Ovary (tissue), 9 donors: ENCODE results near the gene SCTR. TPM values are rescaled to one million over a fixed set of nuclear protein-coding genes. Genes with fewer than 3 reads are reported as not detected.

ENCODE experiments used
- DNase-seq, 5 donors: peaks; one replicate each; pipeline ENCODE4 v3.0.0-alpha.2; 2019 to 2020
- H3K27ac ChIP-seq, 2 donors: fragments of 200-600 bp; one replicate each; pipeline versions ENCODE4 v1.5.1 to v1.8.0; 2019 to 2022
- H3K27me3 ChIP-seq: fragments of 200-600 bp; one replicate; pipeline ENCODE4 v1.8.0; 2022
- H3K36me3 ChIP-seq: fragments of 200-600 bp; sonication (generic); one replicate; pipeline ENCODE4 v1.5.1; 2019
- H3K4me1 ChIP-seq: one replicate; pipeline ENCODE4 v1.8.1; 2013; ENCODE audit warnings: mild to moderate bottlenecking, moderate library complexity; ENCODE audit not compliant: insufficient read depth
- H3K4me3 ChIP-seq: fragments of 200-600 bp; sonication (generic); one replicate; pipeline ENCODE4 v1.5.1; 2017
- H3K9me3 ChIP-seq, 2 donors: fragments of 200-600 bp in 1 of 2; sonication (generic) in 1 of 2; one replicate each; pipeline versions ENCODE4 v1.5.1 to v1.8.1; 2013 to 2019; ENCODE audit warnings: mild to moderate bottlenecking in 1 of 2, moderate library complexity in 1 of 2
- CTCF ChIP-seq, 3 donors: fragments of 450-650 bp in 2 of 3; fragments of 200-600 bp in 1 of 3; IDR thresholded peaks; one replicate each; pipeline versions ENCODE4 v1.5.1 to v1.8.0; 2016 to 2022; ENCODE audit warnings: antibody characterized with exemption in 3 of 3, mild to moderate bottlenecking in 1 of 3
- EP300 ChIP-seq: sonication (generic); formaldehyde crosslinking; IDR thresholded peaks from one replicate; pipeline ENCODE4 v1.6.1; 2017; ENCODE audit warnings: antibody characterized with exemption
- POLR2A ChIP-seq: fragments of 450-650 bp; IDR thresholded peaks from one replicate; pipeline ENCODE4 v1.6.1; 2017; ENCODE audit warnings: antibody characterized with exemption, mild to moderate bottlenecking, moderate library complexity
- WGBS, 3 donors: extraction: QIAGEN DNeasy Blood & Tissue Kit in 1 of 3; methylation state at CpG; one replicate each; pipeline versions ENCODE4 v1.1.5 to v1.1.7; 2013 to 2017; 5-methylcytosine and 5-hydroxymethylcytosine counted together
- intact Hi-C, 4 donors: fragments of 100-400 bp; cut with DNase I; formaldehyde crosslinking; loops; one replicate each; pipeline versions ENCODE4 v1.11.0 to v1.15.1; 2022 to 2023
- polyA plus RNA-seq, 2 donors: library from polyadenylated mRNA; stranded (reverse); fragments of 200-250 nt in 1 of 2; fragments of 350-450 nt in 1 of 2; fragmentation: Illumina TruSeq in 1 of 2; extraction: RNeasy Lipid Tissue Mini Kit (QIAGEN cat#74804) in 1 of 2; gene quantifications; one replicate each; pipeline ENCODE4 v1.2.3, GENCODE V29; 2013 to 2014
- total RNA-seq, 7 donors: library from RNA; depleted of rRNA in 2 of 7; stranded (reverse); fragments of >200 nt in 2 of 7; fragmentation: NEBNext Ultra II Directional in 3 of 7; extraction: Animal tissue kit (Norgen Biotek cat#: 25700) in 3 of 7; gene quantifications; one replicate each; pipeline versions ENCODE4 v1.1.0 to v1.2.4, GENCODE V29; 2016 to 2023
- donor health status: DM: no; HTN: no; CAD: no; lungs with moderate emphysema.
- donor health status: DM: no; HTN: no; CAD: no.
- donor health status: Bipolar disorder and iron deficiency.
- donor health status: DM: yes; HTN: yes; CAD: no.
- donor health status: DM: no; HTN: no; CAD: no.
- donor health status: DM: yes; HTN: yes; CAD: no.

SCTR gene
- total and polyA plus RNA-seq, 9 donors, result 0.23 to 14.1 (median 0.84) TPM; not detected in 5

DNA sequence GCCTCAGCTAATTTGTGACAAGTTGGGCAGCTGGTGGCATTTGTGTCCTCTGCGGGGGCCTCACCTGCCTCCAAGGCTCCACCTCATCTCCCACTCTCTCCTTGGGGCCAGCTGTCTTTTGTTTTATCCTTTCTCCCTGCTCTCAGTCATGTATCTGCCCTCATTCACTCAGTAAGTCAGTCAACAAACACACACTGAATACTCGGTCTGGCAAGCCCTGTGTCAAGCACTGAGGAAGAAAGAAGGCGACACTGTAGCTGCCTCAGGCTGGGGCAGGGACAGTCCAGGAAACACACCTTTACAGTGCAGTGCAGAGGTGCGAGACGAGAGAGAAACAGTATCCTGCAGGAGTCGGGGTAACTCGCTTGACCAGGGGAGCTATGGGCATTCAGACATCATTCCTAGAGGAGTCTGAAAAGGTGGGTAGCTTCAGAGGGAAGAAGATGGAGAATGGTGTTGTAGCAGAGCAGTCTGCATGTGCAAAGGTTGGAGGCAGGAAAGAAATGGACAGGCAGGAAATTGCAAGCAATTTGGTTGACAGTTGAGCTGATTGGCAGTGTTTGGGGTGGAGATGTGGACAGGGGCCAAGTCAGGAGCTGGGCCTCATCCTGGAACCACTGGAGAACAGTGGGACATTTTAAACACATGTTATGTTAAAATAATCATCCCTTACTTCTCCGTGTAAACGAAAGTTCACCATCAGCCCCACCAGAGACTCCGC lies 34.9 kb downstream of the SCTR start:
- Histone ChIP-seq H3K4me3 (no peak overlapping the region), H3K27ac (no peak overlapping the region), H3K27me3 (no peaks in the 10 kb centered on the region), H3K36me3 (no peaks in the 10 kb centered on the region), H3K4me1 (no peaks in the 10 kb centered on the region), H3K9me3 (no peaks in the 10 kb centered on the region)
- WGBS, 3 donors, result 85 to 93% (median 91%) methylated on average over 10 of the region's 10 CpGs
- TF ChIP-seq CTCF (IDR thresholded peaks at IDR 0.05) (no peak), EP300 (no peak), POLR2A (no peak)
- intact Hi-C loops, result no loop called here
- DNase-seq, result no peak

- DNase-seq, result no peak
- WGBS, 3 donors, result 90 to 95% (median 93%) methylated on average over 24 of the region's 24 CpGs
- Histone ChIP-seq H3K27ac (no peak overlapping the region), H3K27me3 (no peaks in the 10 kb centered on the region), H3K9me3 (no peaks in the 10 kb centered on the region), H3K4me1 (no peaks in the 10 kb centered on the region), H3K36me3 (no peaks in the 10 kb centered on the region), H3K4me3 (no peak overlapping the region)
- intact Hi-C loops, result no loop called here
- TF ChIP-seq EP300 (no peak), CTCF (IDR thresholded peaks at IDR 0.05) (no peak), POLR2A (no peak)
Measured at GRCh38 chr2:119488245-119489214, 35.8 kb downstream of the SCTR start.

GRCh38 chr2:119487434-119488244 lies 36.6 kb downstream of the SCTR start:
- no peaks in the 10 kb centered on the region for H3K4me1 ChIP-seq
- H3K4me3 ChIP-seq, result no peak overlapping the region
- WGBS, 3 donors, result 42 to 57% (median 53%) methylated on average over 9 of the region's 9 CpGs
- no peaks in the 10 kb centered on the region for H3K27me3 ChIP-seq
- DNase-seq, result no peak
- no peak for TF ChIP-seq CTCF (IDR thresholded peaks at IDR 0.05)
- no peak for TF ChIP-seq POLR2A
- intact Hi-C loops, result no loop called here
- H3K27ac ChIP-seq, result no peak overlapping the region
- no peaks in the 10 kb centered on the region for H3K36me3 ChIP-seq
- H3K9me3 ChIP-seq, result no peaks in the 10 kb centered on the region

GRCh38 chr2:119486886-119487285 lies 37.4 kb downstream of the SCTR start:
- H3K9me3 ChIP-seq, result no peaks in the 10 kb centered on the region
- H3K27me3 ChIP-seq, result no peaks in the 10 kb centered on the region
- intact Hi-C loops, result no loop called here
- WGBS, 3 donors, result 26 to 32% (median 29%) methylated on average over 7 of the region's 7 CpGs
- no peak for DNase-seq
- H3K36me3 ChIP-seq, result no peaks in the 10 kb centered on the region
- TF ChIP-seq POLR2A (no peak), CTCF (IDR thresholded peaks at IDR 0.05) (no peak), EP300 (no peak)
- H3K4me1 ChIP-seq, result no peaks in the 10 kb centered on the region
- no peak overlapping the region for H3K27ac ChIP-seq
- H3K4me3 ChIP-seq, result no peak overlapping the region
